Mesenchymal stem cell (in vitro differentiated cells and primary cell): Measurements from ENCODE around the gene METTL18.

Source experiments
- DNase-seq: peaks from one replicate; pipeline ENCODE4 v3.0.0-alpha.2; 2013
- H2AFZ ChIP-seq: one replicate; pipeline ENCODE4 v1.6.1; 2013; ENCODE audit warnings: low read depth, mild to moderate bottlenecking, control low read depth, inconsistent platforms, low read length, moderate library complexity
- H2AK5ac ChIP-seq: 2 replicates; pipeline ENCODE4 v1.6.1; 2013; ENCODE audit warnings: low read length, moderate library complexity, mild to moderate bottlenecking, inconsistent platforms; ENCODE audit not compliant: severe bottlenecking
- H2BK120ac ChIP-seq: one replicate; pipeline ENCODE4 v1.6.1; 2013; ENCODE audit warnings: low read depth, mild to moderate bottlenecking, inconsistent platforms, low read length, moderate library complexity
- H2BK12ac ChIP-seq, 2 experiments: one replicate each; pipeline ENCODE4 v1.6.1; 2013; ENCODE audit warnings: inconsistent platforms in 2 of 2, low read length in 2 of 2, mild to moderate bottlenecking in 2 of 2, moderate library complexity in 2 of 2, control low read depth in 1 of 2
- H2BK15ac ChIP-seq: one replicate; pipeline ENCODE4 v1.6.1; 2013; ENCODE audit warnings: mild to moderate bottlenecking, low read depth, inconsistent platforms; ENCODE audit not compliant: poor library complexity, severe bottlenecking
- H2BK5ac ChIP-seq: 2 replicates; pipeline ENCODE4 v1.6.1; 2013; ENCODE audit warnings: low read depth, mild to moderate bottlenecking, low read length, control low read depth, inconsistent platforms; ENCODE audit not compliant: poor library complexity, severe bottlenecking
- H3K14ac ChIP-seq, 2 experiments: one replicate each; pipeline ENCODE4 v1.6.1; 2013; ENCODE audit warnings: inconsistent platforms in 2 of 2, low read length in 2 of 2, control low read depth in 1 of 2, mild to moderate bottlenecking in 1 of 2, moderate library complexity in 1 of 2
- H3K18ac ChIP-seq, 2 experiments: one replicate each; pipeline ENCODE4 v1.6.1; 2013; ENCODE audit warnings: inconsistent platforms in 2 of 2, low read length in 2 of 2, control low read depth in 1 of 2, low read depth in 1 of 2, mild to moderate bottlenecking in 1 of 2
- H3K23ac ChIP-seq, 2 experiments: one replicate each; pipeline ENCODE4 v1.6.1; 2013; ENCODE audit warnings: inconsistent platforms in 2 of 2, low read length in 2 of 2, mild to moderate bottlenecking in 2 of 2, moderate library complexity in 2 of 2, control low read depth in 1 of 2
- H3K27ac ChIP-seq: 2 replicates; pipeline ENCODE4 v1.5.1; 2013; ENCODE audit warnings: mild to moderate bottlenecking, moderate library complexity, low read length, control low read depth, inconsistent platforms; ENCODE audit not compliant: poor library complexity, severe bottlenecking
- H3K27me3 ChIP-seq, 2 experiments: 2 replicates each; pipeline versions ENCODE4 v1.6.1 to v1.7.0; 2013; ENCODE audit warnings: low read length in 2 of 2, mild to moderate bottlenecking in 2 of 2, moderate library complexity in 2 of 2, control low read depth in 1 of 2, inconsistent platforms in 1 of 2; ENCODE audit not compliant: control insufficient read depth in 1 of 2, insufficient read depth in 1 of 2
- H3K36me3 ChIP-seq, 2 experiments: 2 replicates each; pipeline versions ENCODE4 v1.6.1 to v1.7.0; 2013; ENCODE audit warnings: low read length in 2 of 2, control low read depth in 1 of 2, inconsistent platforms in 1 of 2, low read depth in 1 of 2, mild to moderate bottlenecking in 1 of 2; ENCODE audit not compliant: insufficient read depth in 2 of 2, control insufficient read depth in 1 of 2
- H3K4ac ChIP-seq, 2 experiments: one replicate each; pipeline ENCODE4 v1.6.1; 2013; ENCODE audit warnings: inconsistent platforms in 2 of 2, low read length in 2 of 2, mild to moderate bottlenecking in 2 of 2, moderate library complexity in 2 of 2, control low read depth in 1 of 2, low read depth in 1 of 2
- H3K4me1 ChIP-seq: 2 replicates; pipeline ENCODE4 v1.6.1; 2013; ENCODE audit warnings: low read depth, low read length, control low read depth; ENCODE audit not compliant: control insufficient read depth, insufficient read depth
- H3K4me2 ChIP-seq: 2 replicates; pipeline ENCODE4 v1.6.1; 2013; ENCODE audit warnings: low read length, mild to moderate bottlenecking, inconsistent platforms; ENCODE audit not compliant: poor library complexity, severe bottlenecking
- H3K4me3 ChIP-seq, 2 experiments: 2 replicates each; pipeline versions ENCODE4 v1.5.1 to v1.7.0; 2013; ENCODE audit warnings: low read length in 2 of 2, mild to moderate bottlenecking in 2 of 2, control low read depth in 1 of 2, low read depth in 1 of 2; ENCODE audit not compliant: insufficient read depth in 1 of 2
- H3K79me1 ChIP-seq: replicated peaks from 2 replicates; pipeline ENCODE4 v1.6.1; 2013; ENCODE audit warnings: mild to moderate bottlenecking, control low read depth, low read length, inconsistent platforms; ENCODE audit not compliant: poor library complexity, severe bottlenecking
- H3K9ac ChIP-seq: 2 replicates; pipeline ENCODE4 v1.7.0; 2013; ENCODE audit warnings: mild to moderate bottlenecking, low read length, moderate library complexity
- H3K9me3 ChIP-seq: 2 replicates; pipeline ENCODE4 v1.7.0; 2013; ENCODE audit warnings: mild to moderate bottlenecking, low read length; ENCODE audit not compliant: control insufficient read depth
- H4K8ac ChIP-seq: one replicate; pipeline ENCODE4 v1.6.1; 2013; ENCODE audit warnings: inconsistent platforms, mild to moderate bottlenecking, low read length, moderate library complexity
- H4K91ac ChIP-seq: one replicate; pipeline ENCODE4 v1.6.1; 2013; ENCODE audit warnings: mild to moderate bottlenecking, low read length, inconsistent platforms
- WGBS: methylation state at CpG from one replicate; pipeline ENCODE4 v1.1.7; 2013; ENCODE audit warnings: mixed read lengths; 5-methylcytosine and 5-hydroxymethylcytosine counted together

Gene METTL18

DNA sequence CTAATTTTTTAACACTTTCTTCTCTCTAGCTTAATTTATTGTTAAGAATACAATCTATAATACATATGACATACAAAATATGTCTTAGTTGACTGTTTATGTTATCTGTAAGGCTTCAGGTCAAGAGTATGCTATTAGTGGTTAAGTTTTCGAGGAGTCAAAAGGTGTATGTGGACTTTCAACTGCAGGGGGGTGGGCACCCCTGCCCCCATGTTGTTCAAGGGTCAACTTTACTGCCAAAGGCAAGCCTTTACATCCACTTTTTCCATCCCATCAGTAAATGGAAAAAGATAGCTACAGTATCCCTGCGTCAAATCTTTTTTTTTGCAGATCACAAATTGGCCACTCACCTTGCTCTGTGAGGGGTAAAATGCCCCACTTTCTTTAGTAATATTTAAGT lies 6.3 kb downstream of the METTL18 start:
- Histone ChIP-seq H3K4me2 (no peak overlapping the region), H4K91ac (no peak overlapping the region), H2AFZ (no peak overlapping the region), H3K27ac (no peak overlapping the region), H3K36me3 (no peaks in the 10 kb centered on the region), H2AK5ac (no peak overlapping the region), H3K9ac (no peak overlapping the region), H3K18ac (no peak overlapping the region), H2BK5ac (no peak overlapping the region), H3K14ac (no peak overlapping the region), H4K8ac (no peak overlapping the region), H3K4me1 (no peaks in the 10 kb centered on the region), H3K27me3 (peaks cover 14 to 40% of the 10 kb centered on the region in 2 experiments), H2BK15ac (no peak overlapping the region), H3K9me3 (no peaks in the 10 kb centered on the region), H2BK12ac (no peak overlapping the region), H3K4ac (no peak overlapping the region), H3K4me3 (no peak overlapping the region), H3K23ac (no peak overlapping the region), H2BK120ac (no peak overlapping the region), H3K79me1 (peaks cover 1% of the 10 kb centered on the region)
- no peak for DNase-seq
- 100% methylated on average over 1 of the region's 2 CpGs for WGBS

DNA sequence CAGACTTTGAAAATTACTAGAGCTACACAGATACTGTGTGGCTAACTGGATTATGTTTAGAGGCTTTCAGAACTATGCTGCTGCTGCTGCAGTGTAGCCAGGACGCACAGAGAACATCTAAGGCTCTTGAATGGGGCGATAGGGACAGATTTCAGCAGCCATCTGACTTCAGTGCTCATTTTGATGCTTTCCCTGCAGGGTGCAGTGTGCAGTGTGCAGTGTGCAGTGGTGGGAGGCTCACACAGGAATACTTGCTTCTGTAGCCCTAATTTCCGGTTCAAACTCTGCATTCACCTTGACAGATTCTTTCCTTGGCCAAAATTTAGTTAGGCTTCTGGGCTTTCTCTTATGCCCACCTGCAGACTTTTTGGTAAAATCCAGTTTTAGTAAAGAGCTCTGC lies 7.7 kb downstream of the METTL18 start:
- Histone ChIP-seq H2AK5ac (no peak overlapping the region), H3K27ac (no peak overlapping the region), H3K9ac (no peak overlapping the region), H2BK120ac (no peak overlapping the region), H3K23ac (no peak overlapping the region), H4K8ac (no peak overlapping the region), H3K4me3 (no peak overlapping the region), H2BK12ac (no peak overlapping the region), H2BK15ac (no peak overlapping the region), H3K4me2 (no peak overlapping the region), H2AFZ (no peak overlapping the region), H4K91ac (no peak overlapping the region), H3K18ac (no peak overlapping the region), H3K14ac (no peak overlapping the region), H3K36me3 (no peaks in the 10 kb centered on the region), H3K4ac (no peak overlapping the region), H2BK5ac (no peak overlapping the region), H3K9me3 (no peaks in the 10 kb centered on the region), H3K4me1 (no peaks in the 10 kb centered on the region), H3K79me1 (no peaks in the 10 kb centered on the region), H3K27me3 (peaks cover 14 to 43% of the 10 kb centered on the region in 2 experiments)
- no peak for DNase-seq
- WGBS = 70% methylated on average over 3 of the region's 3 CpGs

GRCh38 chr1:169785267-169785666 lies 9.4 kb downstream of the METTL18 start:
- Histone ChIP-seq H3K14ac (no peak overlapping the region), H3K36me3 (no peaks in the 10 kb centered on the region), H3K9ac (no peak overlapping the region), H3K4ac (no peak overlapping the region), H2BK15ac (no peak overlapping the region), H3K27ac (no peak overlapping the region), H3K9me3 (no peaks in the 10 kb centered on the region), H2BK12ac (no peak overlapping the region), H2AFZ (no peak overlapping the region), H3K4me2 (no peak overlapping the region), H2BK5ac (no peak overlapping the region), H3K4me1 (no peaks in the 10 kb centered on the region), H3K27me3 (peaks cover 14 to 43% of the 10 kb centered on the region in 2 experiments), H3K18ac (no peak overlapping the region), H4K91ac (no peak overlapping the region), H2AK5ac (no peak overlapping the region), H4K8ac (no peak overlapping the region), H3K4me3 (no peak overlapping the region), H3K79me1 (no peaks in the 10 kb centered on the region), H3K23ac (no peak overlapping the region), H2BK120ac (no peak overlapping the region)
- 91% methylated on average over 2 of the region's 6 CpGs for WGBS
- no peak for DNase-seq

- peaks cover 14 to 43% of the 10 kb centered on the region in 2 experiments for H3K27me3 ChIP-seq
- no peak overlapping the region for H3K27ac ChIP-seq
- peaks cover 1% of the 10 kb centered on the region for H3K4me1 ChIP-seq
- no peak overlapping the region for H2AK5ac ChIP-seq
- no peak overlapping the region for H3K4me3 ChIP-seq
- H4K91ac ChIP-seq = no peak overlapping the region
- H2BK12ac ChIP-seq = no peak overlapping the region
- H3K23ac ChIP-seq = no peak overlapping the region
- no peak overlapping the region for H4K8ac ChIP-seq
- no peak overlapping the region for H3K4me2 ChIP-seq
- H3K18ac ChIP-seq = no peak overlapping the region
- DNase-seq = no peak
- no peak overlapping the region for H2BK120ac ChIP-seq
- no peak overlapping the region for H3K9ac ChIP-seq
- H3K36me3 ChIP-seq = no peaks in the 10 kb centered on the region
- no peak overlapping the region for H2AFZ ChIP-seq
- H3K79me1 ChIP-seq = no peaks in the 10 kb centered on the region
- H3K14ac ChIP-seq = no peak overlapping the region
- no peak overlapping the region for H3K4ac ChIP-seq
- no peak overlapping the region for H2BK15ac ChIP-seq
- H2BK5ac ChIP-seq = no peak overlapping the region
- H3K9me3 ChIP-seq = no peaks in the 10 kb centered on the region
These were observed 10.6 kb downstream of the METTL18 start for GRCh38 chr1:169784102-169784501.
